GM23338 (cell line): ENCODE data around the gene CEACAM19. TPM values are rescaled to one million over a fixed set of nuclear protein-coding genes. Genes with fewer than 3 reads are reported as not detected.

Experiments used
- ATAC-seq: fragments of 200-7000 bp; cut with Tn5 transposase; 3 replicates; pipeline ENCODE4 v1.9.1; 2020
- DNase-seq: peaks from one replicate; pipeline ENCODE4 v3.0.0-alpha.2; 2015; ENCODE audit warnings: low spot score
- H2AFZ ChIP-seq: fragments of 200-600 bp; sonication (generic); 2 replicates; pipeline ENCODE4 v1.8.0; 2016; ENCODE audit warnings: antibody characterized with exemption, mild to moderate bottlenecking, moderate library complexity
- H3F3A ChIP-seq: fragments of 200-600 bp; sonication (generic); replicated peaks from 2 replicates; pipeline ENCODE4 v1.8.0; 2017; ENCODE audit warnings: antibody characterized with exemption, mixed run types, low read depth
- H3K27ac ChIP-seq: fragments of 200-600 bp; sonication (generic); 2 replicates; pipeline ENCODE4 v1.6.1; 2016; ENCODE audit warnings: low read depth
- H3K27me3 ChIP-seq: fragments of 200-600 bp; sonication (generic); 2 replicates; pipeline ENCODE4 v1.8.0; 2016; ENCODE audit warnings: mild to moderate bottlenecking, mixed run types, moderate library complexity; ENCODE audit not compliant: insufficient read depth
- H3K36me3 ChIP-seq: fragments of 200-600 bp; sonication (generic); 2 replicates; pipeline ENCODE4 v1.8.0; 2016; ENCODE audit warnings: mild to moderate bottlenecking; ENCODE audit not compliant: insufficient read depth
- H3K4me1 ChIP-seq: fragments of 200-600 bp; sonication (generic); 2 replicates; pipeline ENCODE4 v1.8.0; 2016; ENCODE audit warnings: mild to moderate bottlenecking, moderate library complexity; ENCODE audit not compliant: insufficient read depth
- H3K4me2 ChIP-seq: fragments of 200-600 bp; sonication (generic); 2 replicates; pipeline ENCODE4 v1.7.1; 2017; ENCODE audit warnings: mixed run types
- H3K4me3 ChIP-seq: fragments of 200-600 bp; sonication (generic); 2 replicates; pipeline ENCODE4 v1.6.1; 2016; ENCODE audit warnings: mixed run types
- H3K79me2 ChIP-seq: fragments of 200-600 bp; sonication (generic); replicated peaks from 2 replicates; pipeline ENCODE4 v1.8.0; 2017; ENCODE audit warnings: mild to moderate bottlenecking; ENCODE audit not compliant: insufficient read depth
- H3K9me2 ChIP-seq: fragments of 200-600 bp; sonication (generic); 2 replicates; pipeline ENCODE4 v1.8.0; 2017; ENCODE audit not compliant: insufficient read depth
- H4K20me1 ChIP-seq: fragments of 200-600 bp; sonication (generic); replicated peaks from 2 replicates; pipeline ENCODE4 v1.8.0; 2017; ENCODE audit warnings: mild to moderate bottlenecking; ENCODE audit not compliant: insufficient read depth
- H3K27ac Mint-ChIP-seq: 2 replicates; pipeline ENCODE4 v1.8.0; 2020; ENCODE audit warnings: inconsistent platforms, mild to moderate bottlenecking, moderate library complexity, mixed read lengths
- H3K27me3 Mint-ChIP-seq: 3 replicates; pipeline ENCODE4 v1.8.0; 2022; ENCODE audit warnings: low read depth, mild to moderate bottlenecking, moderate library complexity, mixed read lengths, inconsistent platforms; ENCODE audit not compliant: insufficient read depth, poor library complexity
- H3K36me3 Mint-ChIP-seq: 3 replicates; pipeline ENCODE4 v1.8.0; 2021; ENCODE audit warnings: low read depth, mild to moderate bottlenecking, inconsistent platforms, moderate library complexity, mixed read lengths
- H3K4me1 Mint-ChIP-seq: 3 replicates; pipeline ENCODE4 v1.8.0; 2020; ENCODE audit warnings: mild to moderate bottlenecking, inconsistent platforms, mixed read lengths
- H3K4me3 Mint-ChIP-seq: 3 replicates; pipeline ENCODE4 v1.8.0; 2021; ENCODE audit warnings: moderate library complexity, mild to moderate bottlenecking, inconsistent platforms, mixed read lengths
- H3K9me3 Mint-ChIP-seq: 3 replicates; pipeline ENCODE4 v1.8.0; 2020; ENCODE audit warnings: moderate library complexity, mild to moderate bottlenecking, inconsistent platforms, mixed read lengths
- CREB1 ChIP-seq: fragments of 250-450 bp; sonication (Bioruptor Pico); IDR thresholded peaks from 2 replicates; pipeline ENCODE4 v1.5.0; 2020; ENCODE audit warnings: low read depth, mild to moderate bottlenecking, moderate library complexity
- EZH2 ChIP-seq: fragments of 200-600 bp; sonication (generic); IDR thresholded peaks from one replicate; pipeline ENCODE4 v1.8.0; 2017; ENCODE audit warnings: antibody characterized with exemption, mild to moderate bottlenecking, low read depth; ENCODE audit not compliant: unreplicated experiment
- EZH2phosphoT487 ChIP-seq: fragments of 200-600 bp; sonication (generic); IDR thresholded peaks from one replicate; pipeline ENCODE4 v1.8.1; 2018; ENCODE audit warnings: antibody characterized with exemption; ENCODE audit not compliant: unreplicated experiment
- JUNB ChIP-seq: IDR thresholded peaks from one replicate; pipeline ENCODE4 v1.6.1; 2016; ENCODE audit warnings: antibody characterized with exemption; ENCODE audit not compliant: unreplicated experiment
- NANOG ChIP-seq: IDR thresholded peaks from 2 replicates; pipeline ENCODE4 v1.6.1; 2016; ENCODE audit warnings: antibody characterized with exemption, borderline replicate concordance
- POLR2AphosphoS5 ChIP-seq: IDR thresholded peaks from 2 replicates; pipeline ENCODE4 v1.6.1; 2016; ENCODE audit warnings: antibody characterized with exemption, low read depth
- STAT1 ChIP-seq: IDR thresholded peaks from one replicate; pipeline ENCODE4 v1.6.1; 2016; ENCODE audit warnings: antibody characterized with exemption; ENCODE audit not compliant: unreplicated experiment
- ZNF114 ChIP-seq: fragments of 250-450 bp; sonication (Bioruptor Pico); IDR thresholded peaks from 2 replicates; pipeline ENCODE4 v1.5.0; 2020; ENCODE audit warnings: mild to moderate bottlenecking, moderate library complexity
- ZNF331 ChIP-seq: fragments of 250-450 bp; sonication (Bioruptor Pico); IDR thresholded peaks from 2 replicates; pipeline ENCODE4 v1.5.0; 2020; ENCODE audit warnings: low read depth, mild to moderate bottlenecking, moderate library complexity
- polyA plus RNA-seq: library from polyadenylated mRNA; unstranded; fragments of >200 nt; fragmentation: Nextera tagmentation; extraction: Ambion mirVana; gene quantifications from 2 replicates; pipeline ENCODE4 v1.2.1, GENCODE V29; 2016
- total RNA-seq: library from RNA; depleted of rRNA; stranded (reverse); fragments of >200 nt; shearing (Covaris generic); gene quantifications from 2 replicates; pipeline ENCODE4 v1.2.3, GENCODE V29; 2014
- TF ChIP-seq, protein P1 (sequence below), 2 experiments: fragments of 200-600 bp in 1 of 2; sonication (generic) in 1 of 2; conservative IDR thresholded peaks; 2 replicates each; pipeline versions ENCODE4 v1.5.1 to v1.6.1; 2016 to 2017; ENCODE audit warnings: antibody characterized with exemption in 2 of 2, low read depth in 2 of 2, mild to moderate bottlenecking in 2 of 2, moderate library complexity in 1 of 2
- TF ChIP-seq, protein P2 (sequence below): IDR thresholded peaks from 2 replicates; pipeline ENCODE4 v1.6.1; 2016; ENCODE audit warnings: antibody characterized with exemption
- TF ChIP-seq, protein P3 (sequence below): fragments of 250-450 bp; sonication (Bioruptor Pico); IDR thresholded peaks from 2 replicates; pipeline ENCODE4 v1.5.0; 2020; ENCODE audit warnings: mild to moderate bottlenecking, moderate library complexity
- TF ChIP-seq, protein P4 (sequence below): IDR thresholded peaks from one replicate; pipeline ENCODE4 v1.6.1; 2018; ENCODE audit warnings: antibody characterized with exemption; ENCODE audit not compliant: unreplicated experiment

CEACAM19 gene
- total and polyA plus RNA-seq, 2 experiments from 2014 or later: 0.38 to 0.76 TPM

DNA sequence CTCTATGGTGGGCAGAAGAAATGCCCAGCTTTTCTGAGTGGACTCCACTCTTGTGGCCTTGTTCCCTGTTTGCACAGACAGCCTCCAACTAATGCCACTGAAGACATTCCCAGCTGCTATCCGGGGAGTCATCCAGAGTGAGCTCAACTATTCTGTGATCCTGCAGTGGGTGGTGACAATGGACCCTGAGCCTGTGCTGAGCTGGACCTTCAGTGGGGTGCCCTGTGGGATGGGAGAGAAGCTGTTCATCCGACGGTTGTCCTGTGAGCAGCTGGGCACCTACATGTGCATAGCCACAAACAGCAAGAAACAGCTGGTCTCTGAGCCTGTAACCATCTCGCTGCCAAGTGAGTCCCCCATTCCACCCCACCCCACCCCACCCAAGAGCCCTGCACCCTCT is 47.7 kb upstream of the CEACAM19 start:
- no peaks in the 10 kb centered on the region for H3K36me3 Mint-ChIP-seq
- no peaks in the 10 kb centered on the region for H3K79me2 ChIP-seq
- H3K4me1 ChIP-seq: no peaks in the 10 kb centered on the region

More for the DNA sequence above, 47.7 kb upstream of the CEACAM19 start:
- Histone ChIP-seq H3K27me3 (no peaks in the 10 kb centered on the region), H4K20me1 (no peaks in the 10 kb centered on the region), H3K27ac (no peak overlapping the region), H3K4me3 (no peak overlapping the region), H3K4me2 (no peak overlapping the region), H3K36me3 (no peaks in the 10 kb centered on the region), H3F3A (no peaks in the 10 kb centered on the region), H2AFZ (no peak overlapping the region), H3K9me2 (0 out of 2 replicates have a peak, but pooled peaks cover under 1% of the 10 kb centered on the region)
- TF ChIP-seq CREB1 (CRISPR knock-in tag) (no peak), NANOG (no peak), EZH2phosphoT487 (no peak), POLR2AphosphoS5 (no peak), JUNB (no peak), EZH2 (no peak), ZNF114 (CRISPR knock-in tag) (no peak), ZNF331 (CRISPR knock-in tag) (no peak), STAT1 (no peak)
- TF ChIP-seq, protein P1, sequence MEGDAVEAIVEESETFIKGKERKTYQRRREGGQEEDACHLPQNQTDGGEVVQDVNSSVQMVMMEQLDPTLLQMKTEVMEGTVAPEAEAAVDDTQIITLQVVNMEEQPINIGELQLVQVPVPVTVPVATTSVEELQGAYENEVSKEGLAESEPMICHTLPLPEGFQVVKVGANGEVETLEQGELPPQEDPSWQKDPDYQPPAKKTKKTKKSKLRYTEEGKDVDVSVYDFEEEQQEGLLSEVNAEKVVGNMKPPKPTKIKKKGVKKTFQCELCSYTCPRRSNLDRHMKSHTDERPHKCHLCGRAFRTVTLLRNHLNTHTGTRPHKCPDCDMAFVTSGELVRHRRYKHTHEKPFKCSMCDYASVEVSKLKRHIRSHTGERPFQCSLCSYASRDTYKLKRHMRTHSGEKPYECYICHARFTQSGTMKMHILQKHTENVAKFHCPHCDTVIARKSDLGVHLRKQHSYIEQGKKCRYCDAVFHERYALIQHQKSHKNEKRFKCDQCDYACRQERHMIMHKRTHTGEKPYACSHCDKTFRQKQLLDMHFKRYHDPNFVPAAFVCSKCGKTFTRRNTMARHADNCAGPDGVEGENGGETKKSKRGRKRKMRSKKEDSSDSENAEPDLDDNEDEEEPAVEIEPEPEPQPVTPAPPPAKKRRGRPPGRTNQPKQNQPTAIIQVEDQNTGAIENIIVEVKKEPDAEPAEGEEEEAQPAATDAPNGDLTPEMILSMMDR (conservative IDR thresholded peaks at IDR 0.05; ENCODE audit: low read depth in 2 of 2): no peak
- TF ChIP-seq, protein P2, sequence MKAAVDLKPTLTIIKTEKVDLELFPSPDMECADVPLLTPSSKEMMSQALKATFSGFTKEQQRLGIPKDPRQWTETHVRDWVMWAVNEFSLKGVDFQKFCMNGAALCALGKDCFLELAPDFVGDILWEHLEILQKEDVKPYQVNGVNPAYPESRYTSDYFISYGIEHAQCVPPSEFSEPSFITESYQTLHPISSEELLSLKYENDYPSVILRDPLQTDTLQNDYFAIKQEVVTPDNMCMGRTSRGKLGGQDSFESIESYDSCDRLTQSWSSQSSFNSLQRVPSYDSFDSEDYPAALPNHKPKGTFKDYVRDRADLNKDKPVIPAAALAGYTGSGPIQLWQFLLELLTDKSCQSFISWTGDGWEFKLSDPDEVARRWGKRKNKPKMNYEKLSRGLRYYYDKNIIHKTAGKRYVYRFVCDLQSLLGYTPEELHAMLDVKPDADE: no peak
- TF ChIP-seq, protein P3, sequence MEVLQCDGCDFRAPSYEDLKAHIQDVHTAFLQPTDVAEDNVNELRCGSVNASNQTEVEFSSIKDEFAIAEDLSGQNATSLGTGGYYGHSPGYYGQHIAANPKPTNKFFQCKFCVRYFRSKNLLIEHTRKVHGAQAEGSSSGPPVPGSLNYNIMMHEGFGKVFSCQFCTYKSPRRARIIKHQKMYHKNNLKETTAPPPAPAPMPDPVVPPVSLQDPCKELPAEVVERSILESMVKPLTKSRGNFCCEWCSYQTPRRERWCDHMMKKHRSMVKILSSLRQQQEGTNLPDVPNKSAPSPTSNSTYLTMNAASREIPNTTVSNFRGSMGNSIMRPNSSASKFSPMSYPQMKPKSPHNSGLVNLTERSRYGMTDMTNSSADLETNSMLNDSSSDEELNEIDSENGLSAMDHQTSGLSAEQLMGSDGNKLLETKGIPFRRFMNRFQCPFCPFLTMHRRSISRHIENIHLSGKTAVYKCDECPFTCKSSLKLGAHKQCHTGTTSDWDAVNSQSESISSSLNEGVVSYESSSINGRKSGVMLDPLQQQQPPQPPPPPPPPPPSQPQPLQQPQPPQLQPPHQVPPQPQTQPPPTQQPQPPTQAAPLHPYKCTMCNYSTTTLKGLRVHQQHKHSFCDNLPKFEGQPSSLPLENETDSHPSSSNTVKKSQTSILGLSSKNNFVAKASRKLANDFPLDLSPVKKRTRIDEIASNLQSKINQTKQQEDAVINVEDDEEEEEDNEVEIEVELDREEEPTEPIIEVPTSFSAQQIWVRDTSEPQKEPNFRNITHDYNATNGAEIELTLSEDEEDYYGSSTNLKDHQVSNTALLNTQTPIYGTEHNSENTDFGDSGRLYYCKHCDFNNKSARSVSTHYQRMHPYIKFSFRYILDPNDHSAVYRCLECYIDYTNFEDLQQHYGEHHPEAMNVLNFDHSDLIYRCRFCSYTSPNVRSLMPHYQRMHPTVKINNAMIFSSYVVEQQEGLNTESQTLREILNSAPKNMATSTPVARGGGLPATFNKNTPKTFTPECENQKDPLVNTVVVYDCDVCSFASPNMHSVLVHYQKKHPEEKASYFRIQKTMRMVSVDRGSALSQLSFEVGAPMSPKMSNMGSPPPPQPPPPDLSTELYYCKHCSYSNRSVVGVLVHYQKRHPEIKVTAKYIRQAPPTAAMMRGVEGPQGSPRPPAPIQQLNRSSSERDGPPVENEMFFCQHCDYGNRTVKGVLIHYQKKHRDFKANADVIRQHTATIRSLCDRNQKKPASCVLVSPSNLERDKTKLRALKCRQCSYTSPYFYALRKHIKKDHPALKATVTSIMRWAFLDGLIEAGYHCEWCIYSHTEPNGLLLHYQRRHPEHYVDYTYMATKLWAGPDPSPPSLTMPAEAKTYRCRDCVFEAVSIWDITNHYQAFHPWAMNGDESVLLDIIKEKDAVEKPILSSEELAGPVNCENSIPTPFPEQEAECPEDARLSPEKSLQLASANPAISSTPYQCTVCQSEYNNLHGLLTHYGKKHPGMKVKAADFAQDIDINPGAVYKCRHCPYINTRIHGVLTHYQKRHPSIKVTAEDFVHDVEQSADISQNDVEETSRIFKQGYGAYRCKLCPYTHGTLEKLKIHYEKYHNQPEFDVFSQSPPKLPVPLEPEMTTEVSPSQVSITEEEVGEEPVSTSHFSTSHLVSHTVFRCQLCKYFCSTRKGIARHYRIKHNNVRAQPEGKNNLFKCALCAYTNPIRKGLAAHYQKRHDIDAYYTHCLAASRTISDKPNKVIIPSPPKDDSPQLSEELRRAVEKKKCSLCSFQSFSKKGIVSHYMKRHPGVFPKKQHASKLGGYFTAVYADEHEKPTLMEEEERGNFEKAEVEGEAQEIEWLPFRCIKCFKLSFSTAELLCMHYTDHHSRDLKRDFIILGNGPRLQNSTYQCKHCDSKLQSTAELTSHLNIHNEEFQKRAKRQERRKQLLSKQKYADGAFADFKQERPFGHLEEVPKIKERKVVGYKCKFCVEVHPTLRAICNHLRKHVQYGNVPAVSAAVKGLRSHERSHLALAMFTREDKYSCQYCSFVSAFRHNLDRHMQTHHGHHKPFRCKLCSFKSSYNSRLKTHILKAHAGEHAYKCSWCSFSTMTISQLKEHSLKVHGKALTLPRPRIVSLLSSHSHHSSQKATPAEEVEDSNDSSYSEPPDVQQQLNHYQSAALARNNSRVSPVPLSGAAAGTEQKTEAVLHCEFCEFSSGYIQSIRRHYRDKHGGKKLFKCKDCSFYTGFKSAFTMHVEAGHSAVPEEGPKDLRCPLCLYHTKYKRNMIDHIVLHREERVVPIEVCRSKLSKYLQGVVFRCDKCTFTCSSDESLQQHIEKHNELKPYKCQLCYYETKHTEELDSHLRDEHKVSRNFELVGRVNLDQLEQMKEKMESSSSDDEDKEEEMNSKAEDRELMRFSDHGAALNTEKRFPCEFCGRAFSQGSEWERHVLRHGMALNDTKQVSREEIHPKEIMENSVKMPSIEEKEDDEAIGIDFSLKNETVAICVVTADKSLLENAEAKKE: no peak
- TF ChIP-seq, protein P4, sequence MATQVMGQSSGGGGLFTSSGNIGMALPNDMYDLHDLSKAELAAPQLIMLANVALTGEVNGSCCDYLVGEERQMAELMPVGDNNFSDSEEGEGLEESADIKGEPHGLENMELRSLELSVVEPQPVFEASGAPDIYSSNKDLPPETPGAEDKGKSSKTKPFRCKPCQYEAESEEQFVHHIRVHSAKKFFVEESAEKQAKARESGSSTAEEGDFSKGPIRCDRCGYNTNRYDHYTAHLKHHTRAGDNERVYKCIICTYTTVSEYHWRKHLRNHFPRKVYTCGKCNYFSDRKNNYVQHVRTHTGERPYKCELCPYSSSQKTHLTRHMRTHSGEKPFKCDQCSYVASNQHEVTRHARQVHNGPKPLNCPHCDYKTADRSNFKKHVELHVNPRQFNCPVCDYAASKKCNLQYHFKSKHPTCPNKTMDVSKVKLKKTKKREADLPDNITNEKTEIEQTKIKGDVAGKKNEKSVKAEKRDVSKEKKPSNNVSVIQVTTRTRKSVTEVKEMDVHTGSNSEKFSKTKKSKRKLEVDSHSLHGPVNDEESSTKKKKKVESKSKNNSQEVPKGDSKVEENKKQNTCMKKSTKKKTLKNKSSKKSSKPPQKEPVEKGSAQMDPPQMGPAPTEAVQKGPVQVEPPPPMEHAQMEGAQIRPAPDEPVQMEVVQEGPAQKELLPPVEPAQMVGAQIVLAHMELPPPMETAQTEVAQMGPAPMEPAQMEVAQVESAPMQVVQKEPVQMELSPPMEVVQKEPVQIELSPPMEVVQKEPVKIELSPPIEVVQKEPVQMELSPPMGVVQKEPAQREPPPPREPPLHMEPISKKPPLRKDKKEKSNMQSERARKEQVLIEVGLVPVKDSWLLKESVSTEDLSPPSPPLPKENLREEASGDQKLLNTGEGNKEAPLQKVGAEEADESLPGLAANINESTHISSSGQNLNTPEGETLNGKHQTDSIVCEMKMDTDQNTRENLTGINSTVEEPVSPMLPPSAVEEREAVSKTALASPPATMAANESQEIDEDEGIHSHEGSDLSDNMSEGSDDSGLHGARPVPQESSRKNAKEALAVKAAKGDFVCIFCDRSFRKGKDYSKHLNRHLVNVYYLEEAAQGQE: no peak
- Mint-ChIP-seq H3K9me3 (peaks cover 2% of the 10 kb centered on the region; the same call in 1 of the 3 replicates), H3K4me3 (no peak overlapping the region), H3K27me3 (peaks cover 9% of the 10 kb centered on the region), H3K27ac (no peak overlapping the region), H3K4me1 (no peaks in the 10 kb centered on the region)
- ATAC-seq (no peak), DNase-seq (no peak)
